Smooth muscle cell (in vitro differentiated cells): ENCODE results near the gene MAD1L1. TPM values are rescaled to one million over a fixed set of nuclear protein-coding genes. Genes with fewer than 3 reads are reported as not detected.

Source experiments
- DNase-seq: peaks from one replicate; lab custom pipeline; 2025; ENCODE audit not compliant: unreplicated experiment; lab: John Stamatoyannopoulos, UW
- H2AFZ ChIP-seq: fragments of 200-600 bp; sonication (generic); 2 replicates; pipeline ENCODE4 v1.6.0; 2016; ENCODE audit warnings: antibody characterized with exemption, low read depth, mild to moderate bottlenecking
- H3F3A ChIP-seq: fragments of 200-600 bp; sonication (generic); 2 replicates; pipeline ENCODE4 v1.6.0; 2017; ENCODE audit warnings: antibody characterized with exemption, low read depth
- H3K27ac ChIP-seq: fragments of 200-600 bp; sonication (generic); 2 replicates; pipeline ENCODE4 v1.5.1; 2016; ENCODE audit warnings: low read depth, mild to moderate bottlenecking
- H3K27me3 ChIP-seq: fragments of 200-600 bp; sonication (generic); 2 replicates; pipeline ENCODE4 v1.6.1; 2016; ENCODE audit warnings: low read depth, mild to moderate bottlenecking
- H3K36me3 ChIP-seq: fragments of 200-600 bp; sonication (generic); 2 replicates; pipeline ENCODE4 v1.5.1; 2016; ENCODE audit warnings: low read depth
- H3K4me1 ChIP-seq: fragments of 200-600 bp; sonication (generic); 2 replicates; pipeline ENCODE4 v1.5.1; 2016; ENCODE audit warnings: low read depth
- H3K4me2 ChIP-seq: fragments of 200-600 bp; sonication (generic); 2 replicates; pipeline ENCODE4 v1.6.0; 2016; ENCODE audit warnings: mild to moderate bottlenecking
- H3K4me3 ChIP-seq: fragments of 200-600 bp; sonication (generic); 2 replicates; pipeline ENCODE4 v1.5.1; 2016; ENCODE audit warnings: mild to moderate bottlenecking
- H3K79me2 ChIP-seq: fragments of 200-600 bp; sonication (generic); 2 replicates; pipeline ENCODE4 v1.6.0; 2016; ENCODE audit warnings: low read depth, mild to moderate bottlenecking
- H3K9ac ChIP-seq: fragments of 200-600 bp; sonication (generic); 2 replicates; pipeline ENCODE4 v1.6.0; 2016; ENCODE audit warnings: low read depth
- H3K9me3 ChIP-seq: fragments of 200-600 bp; sonication (generic); replicated peaks from 2 replicates; pipeline ENCODE4 v1.5.1; 2016; ENCODE audit warnings: low read depth
- H4K20me1 ChIP-seq: fragments of 200-600 bp; sonication (generic); 2 replicates; pipeline ENCODE4 v1.6.0; 2016; ENCODE audit warnings: low read depth
- WGBS: methylation state at CpG from one replicate; pipeline ENCODE4 v1.1.7; 2016; ENCODE audit warnings: low lambda C conversion rate; 5-methylcytosine and 5-hydroxymethylcytosine counted together
- polyA plus RNA-seq: library from polyadenylated mRNA; unstranded; fragments of >200 nt; fragmentation: Nextera tagmentation; extraction: Ambion mirVana; gene quantifications from 2 replicates; pipeline ENCODE4 v1.2.1, GENCODE V29; 2016
- total RNA-seq: library from RNA; depleted of rRNA; stranded (reverse); fragments of >200 nt; gene quantifications from 2 replicates; pipeline ENCODE4 v1.2.3, GENCODE V29; 2014
- TF ChIP-seq, protein P1 (sequence below): fragments of 200-600 bp; sonication (generic); IDR thresholded peaks from 2 replicates; pipeline ENCODE4 v1.5.1; 2017; ENCODE audit warnings: borderline replicate concordance, mild to moderate bottlenecking, antibody characterized with exemption; ENCODE audit not compliant: insufficient read depth, poor library complexity, severe bottlenecking

The MAD1L1 gene
- total and polyA plus RNA-seq, 2 experiments from 2014 or later = 33.4 to 60.7 TPM

DNA sequence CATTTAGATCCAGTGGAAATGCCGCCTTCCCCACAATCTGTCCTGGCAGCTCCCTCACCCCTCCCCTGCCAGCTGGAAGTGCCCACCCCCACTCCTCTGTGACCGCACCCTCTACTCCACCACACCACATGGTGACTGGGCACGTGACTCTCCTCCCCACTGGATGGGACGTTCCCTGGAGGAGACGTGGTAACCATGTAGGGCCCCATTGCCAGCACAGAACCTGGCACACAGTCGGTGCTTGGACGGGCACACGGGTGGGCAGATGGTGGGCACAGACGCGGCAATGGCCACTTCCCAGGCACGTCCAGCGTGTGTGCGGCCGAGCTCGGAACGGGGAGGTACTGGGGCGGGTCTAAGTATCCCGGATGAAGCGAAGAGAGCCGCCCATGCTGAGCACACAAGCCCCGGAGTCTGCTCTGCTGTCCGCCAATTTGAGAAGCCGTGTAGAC, 245.6 kb downstream of the MAD1L1 start:
- Histone ChIP-seq H3K9me3 (no peaks in the 10 kb centered on the region), H3K9ac (no peak overlapping the region), H3K4me3 (no peak overlapping the region), H3F3A (no peaks in the 10 kb centered on the region), H4K20me1 (peaks cover 5% of the 10 kb centered on the region), H3K36me3 (no peaks in the 10 kb centered on the region), H2AFZ (no peak overlapping the region), H3K27ac (no peak overlapping the region), H3K4me1 (no peaks in the 10 kb centered on the region), H3K4me2 (no peak overlapping the region), H3K79me2 (no peaks in the 10 kb centered on the region), H3K27me3 (no peaks in the 10 kb centered on the region)
- WGBS = 98% methylated on average over 22 of the region's 23 CpGs
- TF ChIP-seq, protein P1, sequence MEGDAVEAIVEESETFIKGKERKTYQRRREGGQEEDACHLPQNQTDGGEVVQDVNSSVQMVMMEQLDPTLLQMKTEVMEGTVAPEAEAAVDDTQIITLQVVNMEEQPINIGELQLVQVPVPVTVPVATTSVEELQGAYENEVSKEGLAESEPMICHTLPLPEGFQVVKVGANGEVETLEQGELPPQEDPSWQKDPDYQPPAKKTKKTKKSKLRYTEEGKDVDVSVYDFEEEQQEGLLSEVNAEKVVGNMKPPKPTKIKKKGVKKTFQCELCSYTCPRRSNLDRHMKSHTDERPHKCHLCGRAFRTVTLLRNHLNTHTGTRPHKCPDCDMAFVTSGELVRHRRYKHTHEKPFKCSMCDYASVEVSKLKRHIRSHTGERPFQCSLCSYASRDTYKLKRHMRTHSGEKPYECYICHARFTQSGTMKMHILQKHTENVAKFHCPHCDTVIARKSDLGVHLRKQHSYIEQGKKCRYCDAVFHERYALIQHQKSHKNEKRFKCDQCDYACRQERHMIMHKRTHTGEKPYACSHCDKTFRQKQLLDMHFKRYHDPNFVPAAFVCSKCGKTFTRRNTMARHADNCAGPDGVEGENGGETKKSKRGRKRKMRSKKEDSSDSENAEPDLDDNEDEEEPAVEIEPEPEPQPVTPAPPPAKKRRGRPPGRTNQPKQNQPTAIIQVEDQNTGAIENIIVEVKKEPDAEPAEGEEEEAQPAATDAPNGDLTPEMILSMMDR = no peak
- no peak for DNase-seq

DNA sequence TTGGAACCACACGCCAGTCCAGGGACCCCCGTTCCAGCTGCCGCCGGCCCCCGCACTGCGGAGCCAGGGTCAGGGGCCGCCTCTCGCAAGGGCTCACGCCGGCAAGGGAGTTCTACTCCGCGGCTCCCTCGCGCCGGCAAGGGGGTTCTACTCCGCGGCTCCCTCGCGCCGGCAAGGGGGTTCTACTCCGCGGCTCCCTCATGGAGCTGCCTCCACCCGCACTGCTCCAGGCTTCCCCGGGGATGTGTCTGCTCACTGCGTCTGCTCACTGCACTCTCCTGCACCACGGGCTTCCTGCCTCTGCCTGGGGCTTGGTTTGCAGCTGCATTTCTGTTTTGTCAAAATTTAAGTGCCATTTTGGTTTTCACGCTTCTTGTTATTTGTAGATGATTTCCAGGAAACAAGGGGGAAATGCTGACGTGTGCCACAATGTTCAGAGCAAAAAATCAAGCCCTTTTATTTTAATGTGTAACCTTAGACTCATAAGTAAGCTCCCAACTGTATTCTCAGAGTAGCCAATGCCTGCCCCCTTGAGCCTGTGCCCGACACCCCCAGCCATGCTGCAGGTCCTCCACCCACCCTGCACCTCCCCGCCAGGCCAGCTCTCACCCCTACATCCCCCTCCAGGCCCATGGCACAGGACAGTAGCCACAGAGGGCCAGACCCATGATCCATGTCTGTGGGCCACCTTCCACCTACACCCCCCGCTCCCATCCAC, 246.2 kb downstream of the MAD1L1 start:
- H3K9me3 ChIP-seq = no peaks in the 10 kb centered on the region
- H3K4me1 ChIP-seq = no peaks in the 10 kb centered on the region
- H3K36me3 ChIP-seq = no peaks in the 10 kb centered on the region
- no peak for DNase-seq
- no peak overlapping the region for H3K4me2 ChIP-seq
- no peak overlapping the region for H2AFZ ChIP-seq
- WGBS = 96% methylated on average over 31 of the region's 31 CpGs
- H3K27ac ChIP-seq = no peak overlapping the region
- no peaks in the 10 kb centered on the region for H3F3A ChIP-seq
- H3K9ac ChIP-seq = no peak overlapping the region
- H3K27me3 ChIP-seq = no peaks in the 10 kb centered on the region
- no peak overlapping the region for H3K4me3 ChIP-seq
- TF ChIP-seq, protein P1 = no peak
- H4K20me1 ChIP-seq = peaks cover 5% of the 10 kb centered on the region
- H3K79me2 ChIP-seq = no peaks in the 10 kb centered on the region

DNA sequence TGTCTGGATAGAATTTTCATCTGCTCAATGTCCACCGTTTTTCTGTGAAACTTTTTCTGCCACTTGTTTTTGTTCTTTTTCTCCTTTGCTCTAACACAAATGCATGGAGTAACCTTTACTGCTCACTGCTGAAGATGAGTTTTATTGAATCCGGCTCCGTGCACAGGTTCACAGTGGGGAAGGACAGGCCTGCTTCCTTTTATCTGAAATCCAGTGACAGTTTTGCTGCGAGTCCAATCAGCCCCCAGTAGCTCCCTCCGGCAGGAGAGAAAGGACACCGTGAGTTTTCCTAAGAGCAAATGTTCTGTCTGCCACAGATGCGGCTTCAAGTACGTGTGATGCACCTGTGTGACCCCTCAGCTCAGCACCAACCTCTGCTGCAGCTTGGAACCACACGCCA, 246.8 kb downstream of the MAD1L1 start:
- Histone ChIP-seq H3K9me3 (no peaks in the 10 kb centered on the region), H3F3A (no peaks in the 10 kb centered on the region), H4K20me1 (peaks cover 5% of the 10 kb centered on the region), H2AFZ (no peak overlapping the region), H3K9ac (no peak overlapping the region), H3K4me3 (no peak overlapping the region), H3K4me2 (no peak overlapping the region), H3K4me1 (no peaks in the 10 kb centered on the region), H3K36me3 (no peaks in the 10 kb centered on the region), H3K27ac (no peak overlapping the region), H3K27me3 (no peaks in the 10 kb centered on the region), H3K79me2 (no peaks in the 10 kb centered on the region)
- 97% methylated on average over 9 of the region's 9 CpGs for WGBS
- TF ChIP-seq, protein P1 = no peak
- no peak for DNase-seq

DNA sequence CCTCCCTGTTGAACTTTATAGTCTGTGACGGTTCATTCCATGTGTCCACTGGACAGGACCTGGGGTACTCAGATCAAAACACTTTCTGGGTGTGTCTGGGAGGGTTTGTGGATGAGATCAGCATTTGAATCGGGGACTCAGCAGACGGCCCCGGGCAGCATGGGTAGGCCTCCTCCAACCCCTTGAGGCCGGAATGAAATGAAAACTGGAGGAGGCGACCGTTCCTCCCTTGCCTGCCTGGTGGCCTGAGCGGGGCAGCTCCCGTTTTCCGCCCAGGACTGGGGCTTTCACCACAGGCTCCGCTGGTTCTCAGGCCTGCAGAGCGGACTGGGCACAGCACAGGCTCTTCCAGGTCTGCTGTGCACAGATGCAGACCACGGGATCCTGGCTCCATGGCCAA, 247.7 kb downstream of the MAD1L1 start:
- Histone ChIP-seq H3K9me3 (no peaks in the 10 kb centered on the region), H3K27me3 (no peaks in the 10 kb centered on the region), H3F3A (no peaks in the 10 kb centered on the region), H2AFZ (no peak overlapping the region), H3K4me3 (no peak overlapping the region), H3K4me1 (no peaks in the 10 kb centered on the region), H3K27ac (no peak overlapping the region), H3K79me2 (no peaks in the 10 kb centered on the region), H4K20me1 (peaks cover 4% of the 10 kb centered on the region), H3K9ac (no peak overlapping the region), H3K4me2 (no peak overlapping the region), H3K36me3 (no peaks in the 10 kb centered on the region)
- DNase-seq = no peak
- 91% methylated on average over 13 of the region's 13 CpGs for WGBS
- TF ChIP-seq, protein P1 = no peak
